ENCODE data around the gene CHST1. TPM values are rescaled to one million over a fixed set of nuclear protein-coding genes. Genes with fewer than 3 reads are reported as not detected.

CHST1 gene
- total and polyA plus RNA-seq, 2 experiments from 2014 or later: 0.84 to 2.7 TPM

GRCh38 chr11:45665933-45666647 is 668 bp upstream of the CHST1 start:
- no peaks in the 10 kb centered on the region for H3K9me2 ChIP-seq (ENCODE audit: insufficient read depth)
- Mint-ChIP-seq H3K9me3 (no peaks in the 10 kb centered on the region), H3K36me3 (ENCODE audit: low read depth) (no peaks in the 10 kb centered on the region), H3K27me3 (ENCODE audit: insufficient read depth, low read depth, poor library complexity) (peaks cover 42% of the 10 kb centered on the region), H3K4me3 (peak overlapping the region; percentile 68), H3K4me1 (peaks cover 31% of the 10 kb centered on the region), H3K27ac (no peak overlapping the region)
- H3K4me2 ChIP-seq: peak overlapping the region; percentile 94
- H3K4me1 ChIP-seq (ENCODE audit: insufficient read depth): peaks cover 19% of the 10 kb centered on the region
- peak overlapping the region; percentile 79 for H3K4me3 ChIP-seq
- ATAC-seq: peak; percentile 5
- H3K27me3 ChIP-seq (ENCODE audit: insufficient read depth): peaks cover 48% of the 10 kb centered on the region
- no peak overlapping the region for H3K27ac ChIP-seq (ENCODE audit: low read depth)
- H3K36me3 ChIP-seq (ENCODE audit: insufficient read depth): no peaks in the 10 kb centered on the region
- DNase-seq (ENCODE audit: low spot score): no peak
- no peaks in the 10 kb centered on the region for H3F3A ChIP-seq (replicated peaks; ENCODE audit: low read depth)
- H2AFZ ChIP-seq: peak overlapping the region; percentile 52; the same call in 1 of the 2 replicates
- no peaks in the 10 kb centered on the region for H3K79me2 ChIP-seq (replicated peaks; ENCODE audit: insufficient read depth)
- no peak for TF ChIP-seq STAT1 (IDR thresholded peaks at IDR 0.05; ENCODE audit: unreplicated experiment)
- no peak for TF ChIP-seq CTCF (conservative IDR thresholded peaks at IDR 0.05; ENCODE audit: low read depth in 2 of 2)
- no peak for TF ChIP-seq ZNF331 (CRISPR knock-in tag; IDR thresholded peaks at IDR 0.05; ENCODE audit: low read depth)
- no peaks in the 10 kb centered on the region for H4K20me1 ChIP-seq (replicated peaks; ENCODE audit: insufficient read depth)

- DNase-seq (ENCODE audit: low spot score): peak; percentile 58
Observed at GRCh38 chr11:45664376-45665205, 831 bp downstream of the CHST1 start.

More at GRCh38 chr11:45664376-45665205, 831 bp downstream of the CHST1 start:
- Histone ChIP-seq H3K36me3 (ENCODE audit: insufficient read depth) (no peaks in the 10 kb centered on the region), H2AFZ (peak overlapping the region; percentile 92), H3F3A (replicated peaks; ENCODE audit: low read depth) (no peaks in the 10 kb centered on the region), H4K20me1 (replicated peaks; ENCODE audit: insufficient read depth) (no peaks in the 10 kb centered on the region), H3K4me2 (peak overlapping the region; percentile 94), H3K4me3 (peak overlapping the region; percentile 79), H3K79me2 (replicated peaks; ENCODE audit: insufficient read depth) (no peaks in the 10 kb centered on the region), H3K27ac (ENCODE audit: low read depth) (no peak overlapping the region), H3K4me1 (ENCODE audit: insufficient read depth) (peaks cover 24% of the 10 kb centered on the region), H3K27me3 (ENCODE audit: insufficient read depth) (peaks cover 48% of the 10 kb centered on the region), H3K9me2 (ENCODE audit: insufficient read depth) (no peaks in the 10 kb centered on the region)
- H3K9me3 Mint-ChIP-seq: no peaks in the 10 kb centered on the region
- TF ChIP-seq ZNF331 (CRISPR knock-in tag; IDR thresholded peaks at IDR 0.05; ENCODE audit: low read depth): no peak
- TF ChIP-seq EZH2 (IDR thresholded peaks at IDR 0.05; ENCODE audit: low read depth, unreplicated experiment): peak; percentile 38
- no peak for TF ChIP-seq STAT1 (IDR thresholded peaks at IDR 0.05; ENCODE audit: unreplicated experiment)
- peak overlapping the region; percentile 56 for H3K4me3 Mint-ChIP-seq
- peak; percentile 32 for ATAC-seq
- no peaks in the 10 kb centered on the region for H3K36me3 Mint-ChIP-seq (ENCODE audit: low read depth)
- H3K27ac Mint-ChIP-seq: no peak overlapping the region
- H3K27me3 Mint-ChIP-seq (ENCODE audit: insufficient read depth, low read depth, poor library complexity): peaks cover 47% of the 10 kb centered on the region
- H3K4me1 Mint-ChIP-seq: peaks cover 42% of the 10 kb centered on the region

All from GM23338 (cell line).